ENCODE measurements around the gene NUFIP2. TPM values are rescaled to one million over a fixed set of nuclear protein-coding genes. Genes with fewer than 3 reads are reported as not detected.
A peak's percentile ranks its signal among the peaks of the same experiment; 100 is the strongest.
"Not testable (repeated sequence)": the region's sequence is repeated elsewhere in the genome, so short reads cannot be mapped to it uniquely, and the experiment has no call there.

NUFIP2 gene
- 14.4 TPM for polyA plus RNA-seq

GRCh38 chr17:29293890-29294579, at the start of gene NUFIP2:
Gene NUFIP2, minus strand, starts transcription at chr17:29294148. Its CDS starts 89 bp downstream, at chr17:29294059.
- Mint-ChIP-seq H3K4me1 (peaks cover 17 to 28% (median 27%) of the 10 kb centered on the region in 3 donors), H3K27me3 (no peaks in the 10 kb centered on the region), H3K4me3 (peak within 1 kb of the TSS; percentile 89 to 100 (median 100)), H3K9me3 (peaks cover 0 to 2% (median 0%) of the 10 kb centered on the region in 3 donors), H3K36me3 (no peaks in the 10 kb centered on the region), H3K27ac (peak within 1 kb of the TSS; percentile 88 to 99 (median 98))

GRCh38 chr17:29342158-29342765, 48.3 kb upstream of the NUFIP2 start:
- no peaks in the 10 kb centered on the region for H3K9me3 Mint-ChIP-seq
- peak overlapping the region in 1 of 4 donors; percentile 47 for H3K4me3 Mint-ChIP-seq
- peaks cover 9% of the 10 kb centered on the region for H3K27me3 Mint-ChIP-seq
- H3K27ac Mint-ChIP-seq: no peak overlapping the region
- H3K36me3 Mint-ChIP-seq: no peaks in the 10 kb centered on the region
- H3K4me1 Mint-ChIP-seq: peaks cover 0 to 5% (median 0%) of the 10 kb centered on the region in 3 donors

- no peak overlapping the region for H3K27ac Mint-ChIP-seq
- no peaks in the 10 kb centered on the region for H3K36me3 Mint-ChIP-seq
- peaks cover 0 to 5% (median 0%) of the 10 kb centered on the region in 3 donors for H3K4me1 Mint-ChIP-seq
- H3K27me3 Mint-ChIP-seq: peaks cover 9% of the 10 kb centered on the region
- peak overlapping the region in 1 of 4 donors; percentile 47 for H3K4me3 Mint-ChIP-seq
- no peaks in the 10 kb centered on the region for H3K9me3 Mint-ChIP-seq
These were observed 47.8 kb upstream of the NUFIP2 start for GRCh38 chr17:29341726-29342125.

DNA sequence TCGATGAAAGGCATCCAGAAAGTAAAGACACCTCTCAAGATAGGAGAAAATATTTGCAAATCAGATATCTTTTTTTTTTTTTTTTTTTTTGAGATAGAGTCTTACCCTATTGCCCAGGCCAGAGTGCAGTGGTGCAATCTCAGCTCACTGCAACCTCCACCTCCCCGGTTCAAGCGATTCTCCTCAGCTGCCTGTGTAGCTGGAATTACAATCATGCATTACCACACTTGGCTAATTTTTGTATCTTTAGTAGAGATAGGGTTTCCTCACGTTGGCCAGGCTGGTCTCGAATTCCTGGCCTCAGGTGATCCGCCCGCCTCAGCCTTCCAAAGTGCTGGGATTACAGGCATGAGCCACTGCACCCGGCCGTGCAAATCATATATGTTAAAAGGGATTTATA, 45.1 kb upstream of the NUFIP2 start:
- H3K4me3 Mint-ChIP-seq, H3K4me1 Mint-ChIP-seq, H3K27ac Mint-ChIP-seq, H3K9me3 Mint-ChIP-seq, H3K27me3 Mint-ChIP-seq, H3K36me3 Mint-ChIP-seq: not testable (repeated sequence)

- no peak overlapping the region for H3K27ac Mint-ChIP-seq
These were observed 37.7 kb upstream of the NUFIP2 start for GRCh38 chr17:29331708-29332085.

GRCh38 chr17:29331075-29331707, 37.2 kb upstream of the NUFIP2 start:
- H3K36me3 Mint-ChIP-seq: no peaks in the 10 kb centered on the region
- H3K27ac Mint-ChIP-seq: no peak overlapping the region
- no peaks in the 10 kb centered on the region for H3K9me3 Mint-ChIP-seq
- no peaks in the 10 kb centered on the region for H3K4me1 Mint-ChIP-seq
- H3K27me3 Mint-ChIP-seq: no peaks in the 10 kb centered on the region
- no peak overlapping the region for H3K4me3 Mint-ChIP-seq

More at GRCh38 chr17:29331708-29332085, 37.7 kb upstream of the NUFIP2 start:
- no peaks in the 10 kb centered on the region for H3K27me3 Mint-ChIP-seq
- no peaks in the 10 kb centered on the region for H3K9me3 Mint-ChIP-seq
- H3K36me3 Mint-ChIP-seq: no peaks in the 10 kb centered on the region
- H3K4me1 Mint-ChIP-seq: no peaks in the 10 kb centered on the region
- no peak overlapping the region for H3K4me3 Mint-ChIP-seq

GRCh38 chr17:29327412-29327811, 33.5 kb upstream of the NUFIP2 start:
- H3K36me3 Mint-ChIP-seq: no peaks in the 10 kb centered on the region
- H3K9me3 Mint-ChIP-seq: no peaks in the 10 kb centered on the region
- no peaks in the 10 kb centered on the region for H3K27me3 Mint-ChIP-seq
- H3K4me3 Mint-ChIP-seq: no peak overlapping the region
- H3K27ac Mint-ChIP-seq: peak overlapping the region in 1 of 3 donors; percentile 57
- no peaks in the 10 kb centered on the region for H3K4me1 Mint-ChIP-seq

- no peaks in the 10 kb centered on the region for H3K9me3 Mint-ChIP-seq
- no peak overlapping the region for H3K4me3 Mint-ChIP-seq
These were observed 32.3 kb upstream of the NUFIP2 start for GRCh38 chr17:29326023-29326813.

DNA sequence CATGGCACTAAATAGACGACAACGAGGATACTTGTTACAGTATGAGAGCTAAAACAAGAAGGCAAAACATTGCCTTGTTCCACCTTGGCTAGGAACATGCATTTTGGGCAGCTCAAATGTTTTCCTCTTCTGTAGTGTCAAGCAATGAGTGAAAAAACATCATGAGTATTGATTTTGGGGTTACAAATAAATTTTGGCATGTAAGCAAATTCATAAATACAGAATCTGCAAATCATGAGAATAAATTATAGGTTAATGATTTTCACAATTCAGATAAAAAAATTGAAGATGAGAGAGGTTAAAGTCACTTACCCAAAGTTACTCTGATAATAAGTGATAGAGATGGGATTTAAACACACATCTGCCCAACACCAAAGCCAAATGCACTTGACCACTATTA, 28.4 kb upstream of the NUFIP2 start:
- Mint-ChIP-seq H3K36me3 (no peaks in the 10 kb centered on the region), H3K27ac (no peak overlapping the region), H3K4me3 (no peak overlapping the region), H3K9me3 (no peaks in the 10 kb centered on the region), H3K27me3 (no peaks in the 10 kb centered on the region), H3K4me1 (no peaks in the 10 kb centered on the region)

More at GRCh38 chr17:29326023-29326813, 32.3 kb upstream of the NUFIP2 start:
- Mint-ChIP-seq H3K27ac (no peak overlapping the region), H3K27me3 (no peaks in the 10 kb centered on the region), H3K4me1 (no peaks in the 10 kb centered on the region), H3K36me3 (no peaks in the 10 kb centered on the region)

DNA sequence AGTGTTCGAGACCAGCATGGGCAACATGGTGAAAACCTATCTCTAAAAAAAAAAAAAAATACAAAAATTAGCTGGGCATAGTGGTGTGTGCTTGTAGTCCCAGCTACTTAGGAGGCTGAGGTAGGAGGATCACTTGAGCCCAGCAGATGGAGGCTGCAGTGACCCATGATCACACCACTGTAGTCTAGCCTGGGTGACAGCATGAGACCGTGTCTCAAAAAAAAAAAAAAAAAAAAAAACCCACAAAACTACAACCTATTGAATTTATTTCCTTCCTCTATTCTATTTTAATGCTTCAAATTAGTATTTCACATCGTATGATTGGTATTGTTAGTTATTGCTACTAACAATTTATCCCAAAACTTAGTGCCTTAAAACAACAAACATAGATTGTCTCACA, 9.4 kb upstream of the NUFIP2 start:
- no peaks in the 10 kb centered on the region for H3K36me3 Mint-ChIP-seq
- H3K4me3 Mint-ChIP-seq: peak overlapping the region in 3 of 4 donors; percentile 40 to 63 (median 54)
- H3K27ac Mint-ChIP-seq: no peak overlapping the region
- peaks cover 3% of the 10 kb centered on the region for H3K27me3 Mint-ChIP-seq
- peaks cover 2 to 6% (median 5%) of the 10 kb centered on the region in 3 donors for H3K4me1 Mint-ChIP-seq
- H3K9me3 Mint-ChIP-seq: no peaks in the 10 kb centered on the region

DNA sequence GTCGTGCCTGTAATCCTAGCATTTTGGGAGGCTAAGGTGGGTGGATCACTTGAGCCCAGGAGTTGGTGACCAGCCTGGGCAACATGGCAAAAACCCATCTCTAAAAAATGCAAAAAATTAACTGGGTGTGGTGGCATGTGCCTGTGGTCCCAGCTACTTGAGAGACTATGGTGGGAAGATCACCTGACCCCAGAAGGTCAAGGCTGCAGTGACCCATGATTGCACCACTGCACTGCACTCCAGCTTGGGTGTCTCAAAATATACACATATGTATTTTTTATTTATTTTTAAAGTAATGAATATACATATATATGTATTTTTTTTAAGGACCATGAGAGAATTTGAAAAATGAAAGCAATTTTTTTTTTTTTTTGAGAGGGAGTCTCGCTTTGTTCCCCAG, 5.1 kb upstream of the NUFIP2 start:
- no peak overlapping the region for H3K4me3 Mint-ChIP-seq
- H3K27ac Mint-ChIP-seq: no peak overlapping the region
- no peaks in the 10 kb centered on the region for H3K9me3 Mint-ChIP-seq
- H3K4me1 Mint-ChIP-seq: peaks cover 8 to 13% (median 13%) of the 10 kb centered on the region in 3 donors
- H3K27me3 Mint-ChIP-seq: peaks cover 3% of the 10 kb centered on the region
- no peaks in the 10 kb centered on the region for H3K36me3 Mint-ChIP-seq

GRCh38 chr17:29295420-29295819, 1.5 kb upstream of the NUFIP2 start:
- H3K9me3 Mint-ChIP-seq: peaks cover 0 to 2% (median 0%) of the 10 kb centered on the region in 3 donors
- no peaks in the 10 kb centered on the region for H3K27me3 Mint-ChIP-seq
- peak overlapping the region in 2 of 4 donors; percentile 25 to 89 for H3K4me3 Mint-ChIP-seq
- no peaks in the 10 kb centered on the region for H3K36me3 Mint-ChIP-seq
- H3K4me1 Mint-ChIP-seq: peaks cover 17 to 22% (median 17%) of the 10 kb centered on the region in 3 donors
- peak overlapping the region; percentile 76 to 98 (median 88) for H3K27ac Mint-ChIP-seq

- H3K9me3 Mint-ChIP-seq: peaks cover 0 to 2% (median 0%) of the 10 kb centered on the region in 3 donors
- peak overlapping the region; percentile 88 to 99 (median 98) for H3K27ac Mint-ChIP-seq
These were observed 592 bp upstream of the NUFIP2 start for GRCh38 chr17:29294580-29294900.

DNA sequence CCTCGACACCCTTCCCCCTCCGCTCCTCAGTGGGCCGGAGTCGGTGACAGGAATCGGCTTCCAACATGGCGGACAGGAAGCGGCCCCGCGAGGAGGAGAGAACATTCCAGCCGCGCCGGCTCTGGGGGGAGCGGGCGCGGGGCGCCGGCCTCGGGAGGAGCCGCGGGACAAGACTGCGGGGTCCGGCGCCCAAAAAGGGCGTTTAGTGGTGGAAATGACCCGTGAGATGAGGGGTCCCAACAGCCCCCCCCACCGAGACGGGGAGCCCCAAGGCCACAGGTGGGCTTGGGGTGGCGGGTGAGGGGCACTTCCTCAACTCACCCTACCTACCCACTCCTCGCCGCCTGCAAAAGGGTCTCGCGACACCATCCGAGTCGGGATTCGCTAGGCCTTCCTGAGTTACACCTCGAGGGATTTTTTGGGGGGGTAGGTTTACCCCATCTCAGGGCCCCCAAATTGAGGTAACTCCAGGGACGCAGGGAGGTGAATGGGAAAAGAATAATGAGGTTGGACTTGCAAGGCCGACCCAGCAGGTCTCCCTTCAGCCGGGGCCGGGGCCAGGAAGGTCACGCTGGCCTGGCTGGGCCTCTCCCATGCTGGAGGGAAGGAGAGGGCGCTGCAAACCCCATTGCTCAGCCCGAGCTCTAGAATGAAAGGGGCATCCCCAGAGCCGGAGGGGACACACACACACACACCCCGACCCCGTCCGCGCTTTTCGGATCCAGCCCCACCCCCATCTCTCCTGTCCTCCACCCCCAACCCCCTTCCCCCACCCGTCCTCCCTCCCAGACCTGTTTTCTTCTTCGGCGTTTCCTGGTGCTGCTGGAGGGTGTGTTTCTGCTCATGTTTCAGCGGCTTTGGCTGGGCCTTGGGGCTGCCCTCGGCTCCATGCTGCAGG, 707 bp downstream of the NUFIP2 start:
- Mint-ChIP-seq H3K9me3 (peaks cover 0 to 2% (median 0%) of the 10 kb centered on the region in 3 donors), H3K36me3 (no peaks in the 10 kb centered on the region), H3K4me3 (peak overlapping the region; percentile 89 to 100 (median 100)), H3K27me3 (no peaks in the 10 kb centered on the region), H3K27ac (peak overlapping the region; percentile 88 to 99 (median 98)), H3K4me1 (peaks cover 23 to 35% (median 34%) of the 10 kb centered on the region in 3 donors)

More at GRCh38 chr17:29294580-29294900, 592 bp upstream of the NUFIP2 start:
- H3K4me1 Mint-ChIP-seq: peaks cover 17 to 26% (median 23%) of the 10 kb centered on the region in 3 donors
- H3K36me3 Mint-ChIP-seq: no peaks in the 10 kb centered on the region
- H3K4me3 Mint-ChIP-seq: peak overlapping the region; percentile 89 to 100 (median 100)
- no peaks in the 10 kb centered on the region for H3K27me3 Mint-ChIP-seq
